Naive thymus-derived CD8-positive, alpha-beta T cell (primary cell): ENCODE measurements around the gene AKAP1. TPM values are rescaled to one million over a fixed set of nuclear protein-coding genes. Genes with fewer than 3 reads are reported as not detected.

ENCODE experiments used
- ATAC-seq, 2 donors: fragments of 150-1000 bp; cut with Tn5 transposase in 1 of 2; sonication (Bioruptor Pico), chemical (Tn5 transposase) in 1 of 2; 1 replicate in 1 of 2; 2 replicates in 1 of 2; pipeline ENCODE4 v1.10.0; 2021; ENCODE audit warnings: mild to moderate bottlenecking in 2 of 2, moderate library complexity in 2 of 2
- POLR2A ChIA-PET: fragments of 350-600 bp; sonication (Branson Sonifier 250); formaldehyde crosslinking; loops from one replicate; lab custom pipeline; 2021; ENCODE audit warnings: antibody characterized with exemption; lab: Charles Lee
- DNase-seq, 10 donors: peaks; one replicate each; pipeline versions ENCODE4 v3.0.0 to v3.0.0-alpha.2; 2020 to 2022
- H3K27ac Mint-ChIP-seq, 10 donors: one replicate each; pipeline ENCODE4 v1.8.0; 2020 to 2022; ENCODE audit warnings: mild to moderate bottlenecking in 10 of 10, mixed read lengths in 10 of 10, moderate library complexity in 4 of 10, inconsistent platforms in 1 of 10
- H3K27me3 Mint-ChIP-seq, 5 donors: one replicate each; pipeline ENCODE4 v1.8.0; 2021 to 2022; ENCODE audit warnings: mixed read lengths in 5 of 5
- H3K36me3 Mint-ChIP-seq, 3 donors: one replicate each; pipeline ENCODE4 v1.8.0; 2020 to 2022; ENCODE audit warnings: mixed read lengths in 3 of 3, mild to moderate bottlenecking in 2 of 3, inconsistent platforms in 1 of 3
- H3K4me1 Mint-ChIP-seq, 4 donors: one replicate each; pipeline ENCODE4 v1.8.0; 2021 to 2022; ENCODE audit warnings: mixed read lengths in 4 of 4
- H3K4me3 Mint-ChIP-seq, 10 donors: one replicate each; pipeline ENCODE4 v1.8.0; 2020 to 2022; ENCODE audit warnings: mild to moderate bottlenecking in 10 of 10, mixed read lengths in 10 of 10, moderate library complexity in 6 of 10, inconsistent platforms in 1 of 10
- H3K9me3 Mint-ChIP-seq, 9 donors: one replicate each; pipeline ENCODE4 v1.8.0; 2020 to 2022; ENCODE audit warnings: mixed read lengths in 9 of 9, mild to moderate bottlenecking in 3 of 9, inconsistent platforms in 1 of 9, moderate library complexity in 1 of 9
- polyA plus RNA-seq, 3 donors: library from polyadenylated mRNA; unstranded; fragments of 300-500 nt; fragmentation: Illumina TruSeq; gene quantifications; one replicate each; pipeline ENCODE4 v1.2.3, GENCODE V29; 2021
- total RNA-seq, 8 experiments: library from RNA in 2 of 8; stranded (reverse) in 2 of 8; gene quantifications; one replicate each; pipeline ENCODE4 v1.2.3 and lab custom pipeline; 2021 to 2026

The AKAP1 gene
- total and polyA plus RNA-seq, 5 experiments from 2014 or later, result 14.5 to 31.3 (median 26.9) TPM

- DNase-seq (no peak), ATAC-seq (no peak)
- POLR2A ChIA-PET, result no interaction called here
- Mint-ChIP-seq H3K36me3 (no peaks in the 10 kb centered on the region), H3K4me3 (no peak overlapping the region), H3K27me3 (peaks cover 0 to 1% (median 0%) of the 10 kb centered on the region in 5 donors), H3K4me1 (peaks cover 10 to 15% (median 13%) of the 10 kb centered on the region in 4 donors), H3K27ac (peak overlapping the region in 1 of 10 donors; percentile 19), H3K9me3 (no peaks in the 10 kb centered on the region)
Observed at GRCh38 chr17:57138956-57139576, 54.0 kb downstream of the AKAP1 start.

- H3K27me3 Mint-ChIP-seq, result peaks cover 0 to 1% (median 0%) of the 10 kb centered on the region in 5 donors
- H3K36me3 Mint-ChIP-seq, result no peaks in the 10 kb centered on the region
- H3K4me3 Mint-ChIP-seq, result no peak overlapping the region
- no peak overlapping the region for H3K27ac Mint-ChIP-seq
- DNase-seq (no peak), ATAC-seq (no peak)
- H3K9me3 Mint-ChIP-seq, result no peaks in the 10 kb centered on the region
- POLR2A ChIA-PET, result no interaction called here
- H3K4me1 Mint-ChIP-seq, result peaks cover 10 to 14% (median 13%) of the 10 kb centered on the region in 4 donors
Observed at GRCh38 chr17:57140316-57140715, 55.3 kb downstream of the AKAP1 start.

GRCh38 chr17:57142925-57143324 is 57.9 kb downstream of the AKAP1 start:
- no peak overlapping the region for H3K4me3 Mint-ChIP-seq
- H3K27me3 Mint-ChIP-seq, result peaks cover 0 to 1% (median 0%) of the 10 kb centered on the region in 5 donors
- H3K4me1 Mint-ChIP-seq, result no peaks in the 10 kb centered on the region
- POLR2A ChIA-PET, result interaction anchor here (0.8 kb wide), 1 partner anchor 9 kb away, joined by 4 read pairs; no protein-coding TSS in a partner anchor
- H3K36me3 Mint-ChIP-seq, result no peaks in the 10 kb centered on the region
- DNase-seq (no peak), ATAC-seq (no peak)
- H3K9me3 Mint-ChIP-seq, result no peaks in the 10 kb centered on the region
- no peak overlapping the region for H3K27ac Mint-ChIP-seq

- POLR2A ChIA-PET, result interaction anchor here (0.8 kb wide), 1 partner anchor 8 kb away, joined by 4 read pairs; no protein-coding TSS in a partner anchor
- peaks cover 0 to 1% (median 0%) of the 10 kb centered on the region in 5 donors for H3K27me3 Mint-ChIP-seq
- no peaks in the 10 kb centered on the region for H3K9me3 Mint-ChIP-seq
Observed at GRCh38 chr17:57143361-57143760, 58.3 kb downstream of the AKAP1 start.

DNA sequence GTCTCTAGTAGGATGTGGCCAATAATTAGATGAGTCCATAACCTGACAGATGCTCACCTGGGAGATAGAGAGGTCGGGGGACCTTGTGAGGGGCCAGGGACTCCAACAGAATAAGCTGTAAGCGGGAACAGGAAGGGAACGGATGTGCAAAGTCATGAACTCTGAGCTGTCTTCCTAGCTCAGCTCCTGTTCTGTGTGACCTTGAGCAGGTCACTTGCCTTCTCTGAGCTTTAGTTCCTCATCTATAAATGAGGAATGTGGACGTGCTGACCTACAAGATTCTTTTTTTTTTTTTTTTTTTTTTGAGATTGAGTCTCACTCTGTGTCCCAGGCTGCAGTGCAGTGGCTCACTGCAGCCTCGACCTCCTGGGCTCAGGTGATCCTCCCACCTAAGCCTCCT is 58.9 kb downstream of the AKAP1 start:
- peaks cover 0 to 3% (median 0%) of the 10 kb centered on the region in 9 donors for H3K9me3 Mint-ChIP-seq
- ATAC-seq, result no peak
- H3K27ac Mint-ChIP-seq, result no peak overlapping the region
- H3K27me3 Mint-ChIP-seq, result peaks cover 0 to 1% (median 0%) of the 10 kb centered on the region in 5 donors
- POLR2A ChIA-PET, result no interaction called here
- H3K36me3 Mint-ChIP-seq, result no peaks in the 10 kb centered on the region
- H3K4me3 Mint-ChIP-seq, result no peak overlapping the region
- no peaks in the 10 kb centered on the region for H3K4me1 Mint-ChIP-seq
- DNase-seq, result no peak

More at GRCh38 chr17:57143361-57143760, 58.3 kb downstream of the AKAP1 start:
- H3K4me3 Mint-ChIP-seq, result no peak overlapping the region
- no peaks in the 10 kb centered on the region for H3K36me3 Mint-ChIP-seq
- no peaks in the 10 kb centered on the region for H3K4me1 Mint-ChIP-seq
- ATAC-seq, result no peak
- no peak for DNase-seq
- H3K27ac Mint-ChIP-seq, result no peak overlapping the region

DNA sequence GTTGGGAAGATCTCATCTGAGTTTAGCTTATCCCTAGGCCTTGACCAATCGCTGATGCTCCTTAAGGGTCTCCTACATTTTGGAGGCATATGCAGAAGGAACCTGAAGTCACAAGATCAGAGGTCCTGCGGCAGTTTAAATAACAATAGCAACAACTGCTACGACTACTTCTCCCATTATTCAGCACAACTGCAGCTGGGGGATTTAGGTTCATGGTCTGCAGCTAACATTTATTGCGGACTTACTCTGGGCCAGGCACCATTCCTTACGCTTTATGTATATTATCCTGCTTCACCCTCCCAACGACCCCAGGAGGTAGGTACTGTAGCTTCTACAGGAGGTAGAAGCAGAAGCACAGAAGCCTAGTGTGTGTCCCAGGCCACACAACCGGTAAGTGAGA is 59.5 kb downstream of the AKAP1 start:
- Mint-ChIP-seq H3K4me1 (no peaks in the 10 kb centered on the region), H3K27me3 (peaks cover 0 to 3% (median 0%) of the 10 kb centered on the region in 5 donors), H3K36me3 (no peaks in the 10 kb centered on the region), H3K4me3 (no peak overlapping the region), H3K27ac (no peak overlapping the region), H3K9me3 (peaks cover 0 to 4% (median 0%) of the 10 kb centered on the region in 9 donors)
- no peak for DNase-seq
- ATAC-seq, result no peak
- POLR2A ChIA-PET, result no interaction called here

DNA sequence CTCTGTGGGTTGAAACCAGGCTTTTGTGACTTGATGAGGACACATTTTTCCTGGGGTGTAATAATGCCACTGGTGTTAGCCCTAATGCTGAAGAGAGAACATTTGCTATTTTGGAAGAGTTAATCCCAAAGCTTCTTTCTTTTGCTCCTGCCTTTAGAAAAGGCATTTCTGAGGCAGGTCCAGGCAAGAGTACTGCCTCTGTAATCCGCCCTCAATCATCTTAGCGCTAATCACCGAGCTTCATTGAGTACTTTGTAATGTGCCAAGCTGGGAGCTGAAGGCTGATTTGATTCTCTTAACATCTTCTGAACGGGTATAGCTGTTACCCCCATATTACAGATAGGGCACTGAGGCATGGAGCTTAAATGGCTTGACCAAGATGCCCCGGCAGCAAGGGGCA is 60.3 kb downstream of the AKAP1 start:
- POLR2A ChIA-PET, result no interaction called here
- Mint-ChIP-seq H3K4me3 (no peak overlapping the region), H3K27ac (no peak overlapping the region), H3K9me3 (peaks cover 0 to 4% (median 0%) of the 10 kb centered on the region in 9 donors), H3K27me3 (peaks cover 0 to 3% (median 0%) of the 10 kb centered on the region in 5 donors), H3K36me3 (no peaks in the 10 kb centered on the region), H3K4me1 (no peaks in the 10 kb centered on the region)
- ATAC-seq (no peak), DNase-seq (no peak)

DNA sequence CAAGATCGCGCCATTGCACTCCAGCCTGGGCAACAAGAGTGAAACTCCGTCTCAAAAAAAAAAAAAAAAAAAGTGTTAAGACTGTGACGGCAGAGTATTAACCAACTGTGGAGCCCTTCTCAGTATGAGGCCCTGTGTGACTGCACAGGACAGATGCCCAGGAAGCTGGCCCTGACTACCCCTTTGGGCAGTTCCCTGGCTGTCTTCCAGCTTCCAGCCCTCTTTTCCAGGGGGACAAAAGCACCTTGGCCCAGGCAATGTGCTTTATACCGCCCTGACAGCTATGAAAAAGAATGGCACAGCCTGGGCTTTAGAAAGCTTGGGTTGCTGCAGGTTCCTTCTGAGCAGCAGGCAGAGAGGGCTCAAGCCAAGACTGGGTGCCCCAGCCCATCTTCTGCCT is 61.2 kb downstream of the AKAP1 start:
- ATAC-seq, result no peak
- no peaks in the 10 kb centered on the region for H3K4me1 Mint-ChIP-seq

GRCh38 chr17:57151798-57152197 is 66.8 kb downstream of the AKAP1 start:
- Mint-ChIP-seq H3K27me3 (peaks cover 0 to 9% (median 4%) of the 10 kb centered on the region in 5 donors), H3K27ac (no peak overlapping the region), H3K36me3 (no peaks in the 10 kb centered on the region), H3K4me1 (no peaks in the 10 kb centered on the region), H3K9me3 (peaks cover 0 to 4% (median 0%) of the 10 kb centered on the region in 9 donors), H3K4me3 (no peak overlapping the region)
- DNase-seq (no peak), ATAC-seq (no peak)
- POLR2A ChIA-PET, result interaction anchor here (1.4 kb wide), 1 partner anchor 9 kb away, joined by 4 read pairs; no protein-coding TSS in a partner anchor

More for the DNA sequence above, 61.2 kb downstream of the AKAP1 start:
- H3K27me3 Mint-ChIP-seq, result peaks cover 0 to 5% (median 0%) of the 10 kb centered on the region in 5 donors
- POLR2A ChIA-PET, result no interaction called here
- peaks cover 0 to 4% (median 0%) of the 10 kb centered on the region in 9 donors for H3K9me3 Mint-ChIP-seq
- no peaks in the 10 kb centered on the region for H3K36me3 Mint-ChIP-seq
- no peak overlapping the region for H3K27ac Mint-ChIP-seq
- no peak for DNase-seq
- no peak overlapping the region for H3K4me3 Mint-ChIP-seq

DNA sequence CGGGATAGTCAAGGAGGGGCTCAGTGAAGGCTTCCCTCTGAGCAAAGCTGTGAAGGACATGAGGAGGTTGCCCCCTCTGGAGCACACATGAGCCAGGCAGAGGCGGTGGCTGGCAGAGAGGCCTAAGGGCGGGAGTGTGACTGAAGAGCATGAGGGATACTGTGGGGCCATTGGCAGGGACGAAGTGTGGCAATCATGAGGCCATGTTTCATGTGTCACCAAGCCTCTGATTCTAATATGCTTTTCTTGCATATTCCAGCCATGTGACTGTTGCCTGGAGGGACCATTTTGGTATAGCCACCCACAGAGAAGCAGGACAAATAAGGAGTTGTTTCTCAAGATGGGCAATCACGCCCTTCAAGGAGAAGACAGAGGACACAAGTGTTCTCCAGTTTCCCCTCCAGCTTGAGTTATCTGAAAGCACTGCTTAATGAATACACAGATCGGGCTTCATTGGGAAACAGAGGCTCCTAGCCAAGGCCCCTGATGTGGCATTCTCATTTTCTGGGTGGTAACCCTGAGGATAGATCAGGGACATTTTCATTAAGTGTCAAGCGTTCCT is 68.0 kb downstream of the AKAP1 start:
- POLR2A ChIA-PET, result no interaction called here
- Mint-ChIP-seq H3K27ac (no peak overlapping the region), H3K9me3 (peaks cover 0 to 4% (median 0%) of the 10 kb centered on the region in 9 donors), H3K36me3 (no peaks in the 10 kb centered on the region), H3K4me1 (no peaks in the 10 kb centered on the region), H3K27me3 (peaks cover 0 to 9% (median 4%) of the 10 kb centered on the region in 5 donors), H3K4me3 (no peak overlapping the region)
- no peak for ATAC-seq
- no peak for DNase-seq

DNA sequence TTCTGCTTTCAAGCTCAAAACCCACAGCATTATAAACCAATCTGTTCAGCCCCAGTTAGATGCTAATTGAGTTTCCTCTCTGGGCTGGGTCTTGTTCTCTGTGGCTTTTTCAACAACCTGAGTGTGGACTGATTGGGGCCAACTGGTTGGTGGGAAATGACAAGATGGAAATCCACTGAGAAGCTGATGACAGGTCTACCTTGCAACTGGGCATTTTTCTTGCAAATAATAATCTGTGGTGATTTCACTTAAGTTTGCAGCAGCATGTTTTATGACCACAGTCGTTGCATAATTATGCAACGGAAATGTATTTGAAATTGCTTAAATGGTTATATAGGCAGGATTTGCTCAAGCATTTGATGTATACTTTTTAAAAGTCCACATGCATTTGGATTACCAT is 69.9 kb downstream of the AKAP1 start:
- Mint-ChIP-seq H3K36me3 (no peaks in the 10 kb centered on the region), H3K4me1 (no peaks in the 10 kb centered on the region), H3K4me3 (no peak overlapping the region), H3K27ac (no peak overlapping the region), H3K27me3 (peaks cover 0 to 7% (median 4%) of the 10 kb centered on the region in 5 donors), H3K9me3 (no peaks in the 10 kb centered on the region)
- no peak for ATAC-seq
- POLR2A ChIA-PET, result no interaction called here
- no peak for DNase-seq

GRCh38 chr17:57158325-57158724 is 73.3 kb downstream of the AKAP1 start:
- H3K27ac Mint-ChIP-seq, result no peak overlapping the region
- ATAC-seq (no peak), DNase-seq (no peak)
- no peak overlapping the region for H3K4me3 Mint-ChIP-seq
- peaks cover 0 to 5% (median 0%) of the 10 kb centered on the region in 3 donors for H3K36me3 Mint-ChIP-seq
- H3K4me1 Mint-ChIP-seq, result no peaks in the 10 kb centered on the region
- POLR2A ChIA-PET, result no interaction called here
- peaks cover 0 to 2% (median 0%) of the 10 kb centered on the region in 5 donors for H3K27me3 Mint-ChIP-seq
- H3K9me3 Mint-ChIP-seq, result peaks cover 0 to 7% (median 0%) of the 10 kb centered on the region in 9 donors

- H3K4me1 Mint-ChIP-seq, result no peaks in the 10 kb centered on the region
- no peak overlapping the region for H3K27ac Mint-ChIP-seq
- DNase-seq (no peak), ATAC-seq (no peak)
- POLR2A ChIA-PET, result no interaction called here
- H3K9me3 Mint-ChIP-seq, result peaks cover 0 to 7% (median 0%) of the 10 kb centered on the region in 9 donors
- H3K27me3 Mint-ChIP-seq, result peaks cover 0 to 2% (median 0%) of the 10 kb centered on the region in 5 donors
- H3K36me3 Mint-ChIP-seq, result peaks cover 0 to 5% (median 0%) of the 10 kb centered on the region in 3 donors
- no peak overlapping the region for H3K4me3 Mint-ChIP-seq
Observed at GRCh38 chr17:57158795-57159194, 73.7 kb downstream of the AKAP1 start.
